Panc1 (cell line): ENCODE measurements around the gene METTL27. TPM values are rescaled to one million over a fixed set of nuclear protein-coding genes. Genes with fewer than 3 reads are reported as not detected.

Experiments used
- ATAC-seq: fragments of 200-7000 bp; cut with Tn5 transposase; 2 replicates; pipeline ENCODE4 v1.9.1; 2020; ENCODE audit warnings: mild to moderate bottlenecking, moderate library complexity
- BruUV-seq: library from RNA; stranded (reverse); fragments of 400-500 nt; replicated peaks from 2 replicates; lab custom pipeline; 2021; lab: Mats Ljungman, UMichigan
- CTCF ChIA-PET: fragments of 300-600 bp; sonication (Branson Sonifier 250); formaldehyde crosslinking; loops from one replicate; lab custom pipeline; 2022; ENCODE audit warnings: antibody characterized with exemption; lab: Charles Lee
- POLR2A ChIA-PET: fragments of 300-600 bp; sonication (Branson Sonifier 250); formaldehyde crosslinking; loops from one replicate; lab custom pipeline; 2022; ENCODE audit warnings: antibody characterized with exemption; lab: Charles Lee
- DNase-seq: peaks from one replicate; pipeline ENCODE4 v3.0.0-alpha.2; 2010; ENCODE audit warnings: low read depth, low spot score
- H3K27ac ChIP-seq: 2 replicates; pipeline ENCODE4 v1.5.1; 2011; ENCODE audit warnings: mild to moderate bottlenecking, low read length, inconsistent platforms
- H3K27me3 ChIP-seq: fragments of 200-500 bp; sonication (Bioruptor generic); 2 replicates; pipeline ENCODE4 v1.6.0; 2014; ENCODE audit warnings: low read length, inconsistent platforms; ENCODE audit not compliant: control insufficient read depth, insufficient read depth
- H3K36me3 ChIP-seq: fragments of 200-500 bp; sonication (Bioruptor generic); 2 replicates; pipeline ENCODE4 v1.5.1; 2014; ENCODE audit warnings: inconsistent platforms, mild to moderate bottlenecking, low read length, moderate library complexity; ENCODE audit not compliant: control insufficient read depth, insufficient read depth
- H3K4me1 ChIP-seq: 2 replicates; pipeline ENCODE4 v1.5.1; 2011; ENCODE audit warnings: inconsistent platforms, mild to moderate bottlenecking, low read length, moderate library complexity; ENCODE audit not compliant: control insufficient read depth, insufficient read depth
- H3K4me3 ChIP-seq, 2 experiments: 2 replicates each; pipeline ENCODE4 v1.5.1; 2011 to 2012; ENCODE audit warnings: low read depth in 2 of 2, low read length in 2 of 2, mild to moderate bottlenecking in 2 of 2, inconsistent platforms in 1 of 2, moderate library complexity in 1 of 2
- H3K9me3 ChIP-seq: fragments of 200-500 bp; sonication (Bioruptor generic); 2 replicates; pipeline ENCODE4 v1.5.1; 2014; ENCODE audit warnings: low read depth, mild to moderate bottlenecking, inconsistent platforms, low read length, moderate library complexity; ENCODE audit not compliant: control insufficient read depth, insufficient read depth
- POLR2AphosphoS5 ChIP-seq: IDR thresholded peaks from 2 replicates; pipeline ENCODE4 v1.6.1; 2012; ENCODE audit warnings: mild to moderate bottlenecking, low read depth, low read length, moderate library complexity
- SIN3A ChIP-seq: IDR thresholded peaks from 2 replicates; pipeline ENCODE4 v1.6.1; 2012; ENCODE audit warnings: low read depth, mild to moderate bottlenecking, low read length, moderate library complexity, borderline replicate concordance; ENCODE audit not compliant: insufficient read depth
- TCF7L2 ChIP-seq: IDR thresholded peaks from 2 replicates; pipeline ENCODE4 v1.6.1; 2011; ENCODE audit warnings: mild to moderate bottlenecking, low read depth, low read length, inconsistent platforms
- in situ Hi-C: cut with HindIII; loops from 2 replicates; pipeline ENCODE4 v1.10.0; 2016; ENCODE audit warnings: low sequenced_read_pairs, low pct_unique_long_range_greater_than_20kb
- intact Hi-C: fragments of 100-400 bp; cut with micrococcal nuclease; formaldehyde crosslinking; loops from one replicate; pipeline ENCODE4 v1.10.0; 2022; ENCODE audit not compliant: unreplicated experiment
- total RNA-seq: library from RNA; stranded (reverse); gene quantifications from one replicate; pipeline ENCODE4 v1.2.1, GENCODE V29; 2021; ENCODE audit not compliant: unreplicated experiment
- TF ChIP-seq, protein P1 (sequence below): fragments of 450-650 bp; IDR thresholded peaks from 2 replicates; pipeline ENCODE4 v1.5.1; 2017; ENCODE audit warnings: mild to moderate bottlenecking
- TF ChIP-seq, protein P2 (sequence below), 2 experiments: IDR thresholded peaks; 2 replicates each; pipeline ENCODE4 v1.6.1; 2011 to 2012; ENCODE audit warnings: low read depth in 2 of 2, control low read depth in 1 of 2, low read length in 1 of 2, mild to moderate bottlenecking in 1 of 2, moderate library complexity in 1 of 2; ENCODE audit not compliant: insufficient read depth in 1 of 2

Gene METTL27
- total RNA-seq, 1 experiment from 2014 or later: 3.4 TPM

DNA sequence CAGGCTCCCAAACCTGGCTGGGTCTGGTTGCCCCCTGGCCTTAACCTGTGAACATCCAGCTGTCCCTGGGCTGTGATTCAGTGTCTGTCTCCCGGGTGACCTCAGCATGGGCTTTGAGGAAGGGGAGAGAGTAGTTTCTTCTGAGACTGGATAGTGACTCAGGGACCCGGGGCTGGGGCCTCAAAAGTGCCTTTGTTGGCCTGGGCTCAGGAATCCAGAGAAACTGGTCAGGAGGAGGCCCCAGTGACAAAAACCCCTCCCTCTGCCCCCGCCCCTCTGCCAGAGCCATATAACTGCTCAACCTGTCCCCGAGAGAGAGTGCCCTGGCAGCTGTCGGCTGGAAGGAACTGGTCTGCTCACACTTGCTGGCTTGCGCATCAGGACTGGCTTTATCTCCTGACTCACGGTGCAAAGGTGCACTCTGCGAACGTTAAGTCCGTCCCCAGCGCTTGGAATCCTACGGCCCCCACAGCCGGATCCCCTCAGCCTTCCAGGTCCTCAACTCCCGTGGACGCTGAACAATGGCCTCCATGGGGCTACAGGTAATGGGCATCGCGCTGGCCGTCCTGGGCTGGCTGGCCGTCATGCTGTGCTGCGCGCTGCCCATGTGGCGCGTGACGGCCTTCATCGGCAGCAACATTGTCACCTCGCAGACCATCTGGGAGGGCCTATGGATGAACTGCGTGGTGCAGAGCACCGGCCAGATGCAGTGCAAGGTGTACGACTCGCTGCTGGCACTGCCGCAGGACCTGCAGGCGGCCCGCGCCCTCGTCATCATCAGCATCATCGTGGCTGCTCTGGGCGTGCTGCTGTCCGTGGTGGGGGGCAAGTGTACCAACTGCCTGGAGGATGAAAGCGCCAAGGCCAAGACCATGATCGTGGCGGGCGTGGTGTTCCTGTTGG lies 11.4 kb downstream of the METTL27 start, which contains the start of gene CLDN4:
CLDN4 (plus strand) TSS at position 316 of the 903 bp plus-strand sequence; CDS start at position 522, 206 bp downstream.
- Histone ChIP-seq H3K9me3 (no peaks in the 10 kb centered on the region), H3K27me3 (no peaks in the 10 kb centered on the region), H3K36me3 (no peaks in the 10 kb centered on the region; the same call in 1 of the 2 replicates), H3K4me3 (peak within 1 kb of the TSS; percentile 73 to 97), H3K4me1 (peaks cover 42% of the 10 kb centered on the region), H3K27ac (peak within 1 kb of the TSS; percentile 96)
- TF ChIP-seq TCF7L2 (peak; percentile 8; the same call in 1 of the 2 replicates), SIN3A (peak; percentile 69), POLR2AphosphoS5 (peak; percentile 99)
- TF ChIP-seq, protein P1, sequence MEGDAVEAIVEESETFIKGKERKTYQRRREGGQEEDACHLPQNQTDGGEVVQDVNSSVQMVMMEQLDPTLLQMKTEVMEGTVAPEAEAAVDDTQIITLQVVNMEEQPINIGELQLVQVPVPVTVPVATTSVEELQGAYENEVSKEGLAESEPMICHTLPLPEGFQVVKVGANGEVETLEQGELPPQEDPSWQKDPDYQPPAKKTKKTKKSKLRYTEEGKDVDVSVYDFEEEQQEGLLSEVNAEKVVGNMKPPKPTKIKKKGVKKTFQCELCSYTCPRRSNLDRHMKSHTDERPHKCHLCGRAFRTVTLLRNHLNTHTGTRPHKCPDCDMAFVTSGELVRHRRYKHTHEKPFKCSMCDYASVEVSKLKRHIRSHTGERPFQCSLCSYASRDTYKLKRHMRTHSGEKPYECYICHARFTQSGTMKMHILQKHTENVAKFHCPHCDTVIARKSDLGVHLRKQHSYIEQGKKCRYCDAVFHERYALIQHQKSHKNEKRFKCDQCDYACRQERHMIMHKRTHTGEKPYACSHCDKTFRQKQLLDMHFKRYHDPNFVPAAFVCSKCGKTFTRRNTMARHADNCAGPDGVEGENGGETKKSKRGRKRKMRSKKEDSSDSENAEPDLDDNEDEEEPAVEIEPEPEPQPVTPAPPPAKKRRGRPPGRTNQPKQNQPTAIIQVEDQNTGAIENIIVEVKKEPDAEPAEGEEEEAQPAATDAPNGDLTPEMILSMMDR: no peak
- TF ChIP-seq, protein P2, sequence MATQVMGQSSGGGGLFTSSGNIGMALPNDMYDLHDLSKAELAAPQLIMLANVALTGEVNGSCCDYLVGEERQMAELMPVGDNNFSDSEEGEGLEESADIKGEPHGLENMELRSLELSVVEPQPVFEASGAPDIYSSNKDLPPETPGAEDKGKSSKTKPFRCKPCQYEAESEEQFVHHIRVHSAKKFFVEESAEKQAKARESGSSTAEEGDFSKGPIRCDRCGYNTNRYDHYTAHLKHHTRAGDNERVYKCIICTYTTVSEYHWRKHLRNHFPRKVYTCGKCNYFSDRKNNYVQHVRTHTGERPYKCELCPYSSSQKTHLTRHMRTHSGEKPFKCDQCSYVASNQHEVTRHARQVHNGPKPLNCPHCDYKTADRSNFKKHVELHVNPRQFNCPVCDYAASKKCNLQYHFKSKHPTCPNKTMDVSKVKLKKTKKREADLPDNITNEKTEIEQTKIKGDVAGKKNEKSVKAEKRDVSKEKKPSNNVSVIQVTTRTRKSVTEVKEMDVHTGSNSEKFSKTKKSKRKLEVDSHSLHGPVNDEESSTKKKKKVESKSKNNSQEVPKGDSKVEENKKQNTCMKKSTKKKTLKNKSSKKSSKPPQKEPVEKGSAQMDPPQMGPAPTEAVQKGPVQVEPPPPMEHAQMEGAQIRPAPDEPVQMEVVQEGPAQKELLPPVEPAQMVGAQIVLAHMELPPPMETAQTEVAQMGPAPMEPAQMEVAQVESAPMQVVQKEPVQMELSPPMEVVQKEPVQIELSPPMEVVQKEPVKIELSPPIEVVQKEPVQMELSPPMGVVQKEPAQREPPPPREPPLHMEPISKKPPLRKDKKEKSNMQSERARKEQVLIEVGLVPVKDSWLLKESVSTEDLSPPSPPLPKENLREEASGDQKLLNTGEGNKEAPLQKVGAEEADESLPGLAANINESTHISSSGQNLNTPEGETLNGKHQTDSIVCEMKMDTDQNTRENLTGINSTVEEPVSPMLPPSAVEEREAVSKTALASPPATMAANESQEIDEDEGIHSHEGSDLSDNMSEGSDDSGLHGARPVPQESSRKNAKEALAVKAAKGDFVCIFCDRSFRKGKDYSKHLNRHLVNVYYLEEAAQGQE (IDR thresholded peaks at IDR 0.05; ENCODE audit: insufficient read depth in 1 of 2, low read depth in 2 of 2, low read length in 1 of 2): peak; percentile 65 to 81; a peak in 3 of 4 replicates
- in situ Hi-C loops (no loop called here), intact Hi-C loops (no loop called here)
- TSS peak; percentile 98 for BruUV-seq
- ATAC-seq: peak; percentile 63
- ChIA-PET POLR2A (interaction anchor here (0.6 kb wide), 1 partner anchor 79 kb away, joined by 6 read pairs; no protein-coding TSS in a partner anchor), CTCF (interaction anchor here (1.0 kb wide), 1 partner anchor 12 kb away, joined by 3 read pairs; the partner anchor contains the start of gene METTL27)
- peak; percentile 97 for DNase-seq

DNA sequence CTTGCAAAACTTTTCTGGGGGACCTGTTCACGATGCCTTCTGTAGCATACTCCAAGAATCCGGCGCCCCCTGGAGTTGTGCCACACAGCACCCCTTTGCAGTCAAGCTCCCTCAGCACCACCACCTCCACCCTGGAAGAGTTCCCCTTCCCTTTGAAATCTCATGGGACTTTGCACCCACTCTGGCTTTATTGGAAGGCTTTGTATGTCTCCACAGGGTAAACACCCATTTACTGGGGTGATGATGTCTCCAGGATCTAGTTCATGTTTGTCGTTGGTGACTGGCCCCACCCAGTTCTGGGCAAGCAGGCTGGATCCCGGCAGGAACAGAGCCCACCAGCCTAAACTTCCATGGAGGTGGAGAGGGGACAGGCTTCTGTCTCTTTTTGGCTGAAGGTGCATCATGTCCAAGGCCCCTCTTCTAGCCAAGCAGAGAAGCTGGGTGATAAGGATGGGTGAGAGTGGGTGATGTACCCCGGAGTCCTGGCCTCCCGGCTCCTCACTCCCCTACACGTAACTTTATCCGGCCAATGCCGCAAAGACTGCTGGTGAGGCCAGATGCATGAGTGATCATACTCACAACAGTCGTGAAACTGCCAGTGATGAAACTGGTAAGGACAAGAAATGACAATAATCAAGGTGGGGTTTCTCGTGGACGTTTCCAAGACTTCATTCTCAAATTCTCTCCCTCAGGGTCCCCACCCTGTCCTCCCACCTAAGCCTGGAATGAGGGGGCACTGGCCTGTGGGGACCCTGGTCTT lies 12.2 kb downstream of the METTL27 start:
- TF ChIP-seq, protein P1: no peak
- TF ChIP-seq, protein P2 (IDR thresholded peaks at IDR 0.05; ENCODE audit: insufficient read depth in 1 of 2, low read depth in 2 of 2, low read length in 1 of 2): no peak
- TF ChIP-seq TCF7L2: no peak
- TF ChIP-seq SIN3A: no peak
- TF ChIP-seq POLR2AphosphoS5: no peak
- in situ Hi-C loops (no loop called here), intact Hi-C loops (no loop called here)
- ChIA-PET CTCF (interaction anchor here (1.0 kb wide), 1 partner anchor 13 kb away, joined by 3 read pairs; the partner anchor contains the start of gene METTL27), POLR2A (interaction anchor here (0.5 to 0.6 kb wide), 2 partner anchors 13 to 78 kb away, joined by 6 to 7 read pairs; no protein-coding TSS in a partner anchor)
- H3K4me1 ChIP-seq: peaks cover 42% of the 10 kb centered on the region
- peak overlapping the region; percentile 96 for H3K27ac ChIP-seq
- DNase-seq: no peak
- no peaks in the 10 kb centered on the region; the same call in 1 of the 2 replicates for H3K36me3 ChIP-seq
- no TSS peak for BruUV-seq
- no peaks in the 10 kb centered on the region for H3K9me3 ChIP-seq
- no peak for ATAC-seq
- H3K4me3 ChIP-seq: peak overlapping the region; percentile 73 to 97; a peak in 3 of 4 replicates
- no peaks in the 10 kb centered on the region for H3K27me3 ChIP-seq
